Breast epithelium (tissue), 3 donors: ENCODE results near the gene NEDD8.

Experiments used
- CTCF ChIP-seq, 3 donors: fragments of 450-650 bp; IDR thresholded peaks; one replicate each; pipeline ENCODE4 v1.5.1; 2016 to 2017; ENCODE audit warnings: antibody characterized with exemption in 3 of 3, mild to moderate bottlenecking in 3 of 3, moderate library complexity in 3 of 3
- POLR2A ChIP-seq: fragments of 450-650 bp; IDR thresholded peaks from one replicate; pipeline ENCODE4 v1.6.1; 2016; ENCODE audit warnings: antibody characterized with exemption, mild to moderate bottlenecking, moderate library complexity
- POLR2AphosphoS5 ChIP-seq, 3 donors: sonication (generic); formaldehyde crosslinking; IDR thresholded peaks; one replicate each; pipeline ENCODE4 v1.6.1; 2017; ENCODE audit warnings: antibody characterized with exemption in 3 of 3

GRCh38 chr14:24228902-24229301, 3.3 kb downstream of the NEDD8 start:
- no peak for TF ChIP-seq CTCF (IDR thresholded peaks at IDR 0.05)
- TF ChIP-seq POLR2AphosphoS5 (IDR thresholded peaks at IDR 0.05), result no peak
- no peak for TF ChIP-seq POLR2A
